Activated naive CD4-positive, alpha-beta T cell treated with anti-CD3 and anti-CD28 coated beads for 36 hours (primary cell): ENCODE results near the gene CST4. TPM values are rescaled to one million over a fixed set of nuclear protein-coding genes. Genes with fewer than 3 reads are reported as not detected.
"Not testable (repeated sequence)": the region's sequence is repeated elsewhere in the genome, so short reads cannot be mapped to it uniquely, and the experiment has no call there.

Experiments used
- CTCF ChIA-PET: fragments of 350-600 bp; sonication (Branson Sonifier 250); formaldehyde crosslinking; loops from one replicate; lab custom pipeline; 2021; ENCODE audit warnings: antibody characterized with exemption; lab: Charles Lee
- DNase-seq: peaks from one replicate; pipeline ENCODE4 v3.0.0-alpha.2; 2020
- H3K27ac Mint-ChIP-seq: one replicate; pipeline ENCODE4 v1.8.0; 2021; ENCODE audit warnings: mild to moderate bottlenecking, mixed read lengths
- H3K27me3 Mint-ChIP-seq: one replicate; pipeline ENCODE4 v1.8.0; 2021; ENCODE audit warnings: low read depth, mixed read lengths
- H3K36me3 Mint-ChIP-seq: one replicate; pipeline ENCODE4 v1.8.0; 2021; ENCODE audit warnings: low read depth, mixed read lengths
- H3K4me1 Mint-ChIP-seq: one replicate; pipeline ENCODE4 v1.8.0; 2021; ENCODE audit warnings: low read depth, mixed read lengths
- H3K4me3 Mint-ChIP-seq: one replicate; pipeline ENCODE4 v1.8.0; 2021; ENCODE audit warnings: mild to moderate bottlenecking, moderate library complexity, mixed read lengths
- H3K9me3 Mint-ChIP-seq: one replicate; pipeline ENCODE4 v1.8.0; 2021; ENCODE audit warnings: mixed read lengths
- intact Hi-C: fragments of 100-400 bp; cut with micrococcal nuclease; formaldehyde crosslinking; loops from one replicate; pipeline ENCODE4 v1.15.1; 2023
- total RNA-seq, 2 experiments: library from RNA; stranded (reverse); gene quantifications; one replicate each; pipeline ENCODE4 v1.2.3, GENCODE V29; 2021

Gene CST4
- total RNA-seq, 2 experiments from 2014 or later: not detected

GRCh38 chr20:23636182-23636907, 52.5 kb downstream of the CST4 start:
- no peaks in the 10 kb centered on the region for H3K36me3 Mint-ChIP-seq
- no peaks in the 10 kb centered on the region for H3K9me3 Mint-ChIP-seq
- no peak for DNase-seq
- intact Hi-C loops: no loop called here
- H3K4me1 Mint-ChIP-seq: peaks cover 6% of the 10 kb centered on the region
- peaks cover 25% of the 10 kb centered on the region for H3K27me3 Mint-ChIP-seq
- H3K4me3 Mint-ChIP-seq: no peak overlapping the region
- CTCF ChIA-PET: no interaction called here
- no peak overlapping the region for H3K27ac Mint-ChIP-seq

- intact Hi-C loops, H3K36me3 Mint-ChIP-seq, CTCF ChIA-PET, DNase-seq, H3K9me3 Mint-ChIP-seq, H3K4me1 Mint-ChIP-seq, H3K27ac Mint-ChIP-seq, H3K4me3 Mint-ChIP-seq: not testable (repeated sequence)
- peaks cover 25% of the 10 kb centered on the region for H3K27me3 Mint-ChIP-seq
Observed at GRCh38 chr20:23635768-23636090, 53.1 kb downstream of the CST4 start.

Other genes starting within 250 kb of the CST4 start
- not detected for gene CSTL1, start 249.4 kb downstream of the CST4 start, total RNA-seq
- not detected for gene CST11, start 236.2 kb downstream of the CST4 start, total RNA-seq
- not detected for gene CST8, start 197.9 kb downstream of the CST4 start, total RNA-seq
- not detected for gene CST9L, start 120.6 kb downstream of the CST4 start, total RNA-seq
- not detected for gene CST9, start 83.1 kb downstream of the CST4 start, total RNA-seq
- gene CST3, start 51.1 kb downstream of the CST4 start, total RNA-seq: under 1 TPM in 1 of 2 experiments, not detected in 1; 0.35 TPM
- not detected for gene CST1, start 61.9 kb upstream of the CST4 start, total RNA-seq
- gene CST2, start 137.7 kb upstream of the CST4 start, total RNA-seq: not detected
- not detected for gene CST5, start 190.7 kb upstream of the CST4 start, total RNA-seq